Activated naive CD4-positive, alpha-beta T cell treated with anti-CD3 and anti-CD28 coated beads, Interleukin-2, amount 50 U/mL, for 16 hours (primary cell): ENCODE results near the gene ACTA1.
"Not testable (repeated sequence)": the region's sequence is repeated elsewhere in the genome, so short reads cannot be mapped to it uniquely, and the experiment has no call there.

ENCODE experiments used
- DNase-seq: peaks from one replicate; pipeline ENCODE4 v3.0.0-alpha.2; 2020

The ACTA1 gene

GRCh38 chr1:229407206-229408026, 26.5 kb downstream of the ACTA1 start:
- DNase-seq: no peak

GRCh38 chr1:229406798-229407197, 27.1 kb downstream of the ACTA1 start:
- no peak for DNase-seq

DNA sequence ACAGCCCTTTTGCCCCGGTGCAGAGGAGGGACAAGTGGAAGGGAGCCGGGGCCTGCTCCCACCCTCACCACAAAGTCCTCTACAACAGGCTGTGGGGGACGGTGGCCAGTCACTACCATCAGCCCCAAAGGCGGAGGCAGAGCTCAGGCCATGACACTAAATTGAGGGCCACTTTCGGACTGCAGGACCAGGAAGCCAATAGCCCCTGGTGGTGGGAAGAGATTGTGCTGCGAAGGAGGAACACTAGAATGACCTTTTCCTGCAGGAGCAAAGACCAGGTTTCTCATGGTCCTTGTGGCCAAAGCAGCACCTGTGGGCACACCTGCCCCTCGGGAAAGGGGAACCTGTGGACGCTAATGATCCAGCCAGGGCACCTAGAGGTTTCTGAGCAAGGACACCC, 30.3 kb downstream of the ACTA1 start:
- DNase-seq: no peak

DNA sequence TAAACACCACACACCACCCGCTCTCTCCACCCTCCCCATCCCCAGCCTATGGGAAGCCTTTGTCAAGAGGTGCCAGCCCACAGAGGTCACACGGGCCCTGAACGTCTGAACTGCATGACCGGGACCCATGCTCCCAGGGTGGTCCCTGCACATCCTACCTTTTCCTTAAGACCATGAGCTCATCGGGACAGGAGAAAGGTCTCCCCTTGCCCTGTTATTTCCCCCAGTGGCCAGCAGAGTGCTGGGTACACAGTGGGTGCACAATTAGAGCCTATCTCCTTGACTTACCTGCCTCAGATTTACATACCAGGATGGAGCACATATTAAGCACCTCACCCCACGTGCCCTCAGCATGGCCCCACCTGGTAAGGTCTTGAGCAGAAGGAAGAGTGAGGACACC, 30.9 kb downstream of the ACTA1 start:
- DNase-seq: no peak

DNA sequence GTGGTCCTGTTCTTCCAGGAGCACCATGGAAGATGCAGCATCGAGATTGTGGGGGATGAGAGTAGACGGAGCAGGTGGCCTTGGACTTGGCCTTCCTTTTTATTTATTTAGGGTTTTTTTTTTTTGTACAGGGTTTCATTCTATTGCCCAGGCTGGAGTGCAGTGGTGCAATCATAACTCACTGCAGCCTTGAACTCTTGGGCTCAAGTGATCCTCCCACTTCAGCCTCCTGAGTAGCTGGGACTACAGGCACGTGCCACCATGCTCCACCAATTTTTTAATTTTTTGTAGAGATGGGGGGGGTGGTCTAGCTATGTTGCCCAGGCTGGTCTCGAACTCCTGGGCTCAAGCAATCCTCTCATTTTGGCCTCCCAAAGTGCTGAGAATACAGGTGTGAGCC, 31.6 kb downstream of the ACTA1 start:
- DNase-seq: not testable (repeated sequence)

- DNase-seq: no peak
Observed at GRCh38 chr1:229397762-229398161, 36.1 kb downstream of the ACTA1 start.

DNA sequence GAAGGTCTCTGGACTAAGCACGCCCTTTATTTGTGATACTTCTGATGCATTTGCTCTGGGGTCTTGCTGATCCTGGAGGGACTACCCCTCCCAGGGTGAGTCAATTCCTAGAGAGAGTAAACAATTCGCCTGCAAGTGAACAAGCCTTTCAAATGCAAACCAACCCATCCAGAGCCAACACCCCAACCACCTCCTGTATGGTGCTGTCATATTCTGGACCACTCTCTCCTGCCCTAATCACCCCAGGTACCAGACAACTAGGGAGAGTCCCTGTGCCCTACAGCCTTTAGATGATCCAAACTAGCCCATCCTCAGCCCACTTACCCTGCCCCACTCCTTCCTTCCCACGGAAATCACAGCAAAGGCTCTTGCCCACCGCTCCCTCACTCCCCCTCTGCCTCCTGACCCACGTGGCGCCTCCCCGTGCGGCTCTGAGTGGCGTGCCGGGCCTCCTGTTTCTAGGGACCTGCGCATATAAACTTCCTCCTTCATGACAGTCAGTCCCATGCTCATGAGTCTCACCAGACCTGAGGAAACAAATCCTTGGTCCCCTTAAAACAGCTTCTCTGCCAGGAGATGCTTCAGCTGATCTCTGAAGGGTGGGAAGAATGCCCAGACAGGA, 37.2 kb downstream of the ACTA1 start:
- no peak for DNase-seq

- DNase-seq: not testable (repeated sequence)
Observed at GRCh38 chr1:229394517-229394916, 39.4 kb downstream of the ACTA1 start.

DNA sequence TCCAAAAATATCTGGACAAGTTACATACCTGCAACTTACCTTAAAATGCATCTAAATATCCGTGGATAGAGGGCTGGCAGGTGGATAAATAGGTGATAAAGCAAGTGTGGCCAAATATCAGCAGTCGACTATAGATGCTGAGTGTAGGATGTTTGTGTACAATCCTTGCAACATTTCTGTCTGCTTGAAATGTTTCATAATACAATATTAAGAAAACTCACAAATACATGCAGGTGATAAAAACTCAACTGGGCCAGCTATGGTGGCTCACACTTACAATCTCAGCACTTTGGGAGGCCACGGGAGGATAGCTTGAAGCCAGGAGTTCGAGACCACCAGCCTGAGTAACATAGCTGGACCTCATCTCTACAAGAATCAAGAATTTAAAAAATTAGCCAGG, 41.0 kb downstream of the ACTA1 start:
- DNase-seq: no peak

DNA sequence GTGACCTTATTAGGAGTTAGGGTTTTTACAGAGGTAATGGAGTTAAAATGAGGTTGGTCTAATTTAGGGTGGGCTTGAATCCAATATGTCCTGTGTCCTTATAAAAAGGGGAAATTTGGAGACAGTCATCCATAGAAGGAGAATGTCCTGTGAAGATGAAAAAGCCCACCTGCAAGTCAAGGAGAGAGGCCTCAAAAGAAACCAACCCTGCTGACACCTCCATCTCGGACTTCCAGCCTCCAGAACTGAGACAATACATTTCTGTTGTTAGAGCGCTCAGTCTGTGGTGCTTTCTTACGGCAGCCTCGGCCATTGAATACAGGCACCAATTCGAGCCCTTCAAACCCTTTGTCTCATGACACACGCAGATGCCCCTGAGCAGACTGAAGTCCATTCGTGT, 43.8 kb downstream of the ACTA1 start:
- no peak for DNase-seq

DNA sequence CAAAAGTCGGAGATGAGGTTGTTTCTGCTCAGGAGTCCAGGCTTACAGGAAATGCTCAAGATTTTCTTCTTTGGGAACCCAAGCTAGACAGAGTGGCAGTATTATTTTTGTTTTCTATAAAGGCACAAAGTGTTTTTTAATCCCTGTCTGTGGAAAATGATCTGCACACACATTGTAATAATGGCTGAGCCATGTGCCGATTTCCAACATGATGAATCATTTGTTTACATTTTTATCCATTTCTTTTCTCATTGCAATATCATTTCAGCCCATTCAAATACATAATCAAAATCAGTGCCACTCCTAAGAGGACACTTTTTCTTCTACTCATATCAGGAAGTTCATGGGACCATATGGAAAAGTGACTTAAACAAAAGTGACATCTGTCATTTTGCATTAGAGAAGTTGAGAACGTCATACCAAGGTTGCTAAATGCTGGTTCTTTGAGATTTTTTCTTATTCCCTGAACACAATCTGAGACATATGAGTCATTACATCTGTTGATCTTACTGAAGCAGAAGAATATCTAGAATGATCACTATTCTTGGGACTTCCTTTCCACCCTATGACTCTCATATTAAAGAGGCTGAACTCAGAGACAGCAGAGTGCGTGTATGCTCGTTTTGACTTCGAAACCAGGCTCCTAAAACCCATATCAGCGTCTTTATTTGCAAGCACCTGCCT, 44.9 kb downstream of the ACTA1 start:
- no peak for DNase-seq

GRCh38 chr1:229385853-229386456, 47.9 kb downstream of the ACTA1 start:
- DNase-seq: no peak

- DNase-seq: no peak
Observed at GRCh38 chr1:229384822-229385221, 49.1 kb downstream of the ACTA1 start.

DNA sequence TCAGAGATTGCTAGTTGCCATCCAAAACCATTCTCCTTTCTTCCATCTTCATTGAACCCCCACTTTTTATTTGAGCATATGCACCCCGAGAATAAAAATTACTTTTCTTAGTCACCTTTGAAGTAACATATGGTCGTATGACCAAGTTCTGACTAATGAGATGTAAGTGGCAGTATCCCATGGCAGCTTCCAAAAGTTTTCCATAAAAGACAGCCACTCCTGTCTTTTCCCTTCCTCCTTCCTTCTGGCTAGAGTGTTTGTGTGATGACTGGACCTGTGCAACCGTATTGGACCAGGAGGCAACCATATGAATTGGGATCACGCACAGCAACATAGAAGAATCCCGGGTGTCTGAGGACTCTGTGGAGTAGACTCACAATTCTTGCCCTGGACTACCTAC, 49.9 kb downstream of the ACTA1 start:
- no peak for DNase-seq

DNA sequence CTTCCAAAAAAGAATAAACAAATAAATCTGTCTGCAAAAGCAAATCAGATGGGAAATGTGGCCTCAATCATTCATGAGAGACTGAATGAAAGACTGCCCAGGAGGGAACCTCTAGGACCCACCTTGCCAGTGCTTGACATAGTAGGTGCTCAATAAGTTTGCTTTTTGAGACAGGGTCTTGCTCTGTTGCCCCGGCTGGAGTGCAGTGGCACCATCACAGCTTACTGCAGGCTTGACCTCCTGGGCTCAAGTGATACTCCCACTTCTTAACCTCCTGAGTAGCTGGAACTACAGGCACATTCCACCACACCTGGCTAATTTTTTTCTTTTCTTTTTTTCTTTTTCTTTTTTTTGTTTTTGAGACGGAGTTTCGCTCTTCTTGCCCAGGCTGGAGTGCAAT, 50.7 kb downstream of the ACTA1 start:
- no peak for DNase-seq
